ENCODE data around the gene ELMOD3. TPM values are rescaled to one million over a fixed set of nuclear protein-coding genes. Genes with fewer than 3 reads are reported as not detected.
"Not testable (repeated sequence)": the region's sequence is repeated elsewhere in the genome, so short reads cannot be mapped to it uniquely, and the experiment has no call there.

ELMOD3 gene
- total RNA-seq, 2 donors from 2014 or later, result 31.6 to 32.1 TPM

GRCh38 chr2:85329181-85329651 lies 25.4 kb upstream of the ELMOD3 start:
- Histone ChIP-seq H3K27ac (no peak overlapping the region), H3K36me3 (no peaks in the 10 kb centered on the region), H3K9me3 (no peaks in the 10 kb centered on the region), H3K27me3 (replicated peaks; ENCODE audit: insufficient read depth) (no peaks in the 10 kb centered on the region), H3K4me3 (no peak overlapping the region), H3K4me1 (replicated peaks) (peaks cover 5% of the 10 kb centered on the region)
- intact Hi-C loops (cut with DNase I), result no loop called here
- no peak for DNase-seq (ENCODE audit: low spot score)
- TF ChIP-seq CTCF (IDR thresholded peaks at IDR 0.05) (no peak), POLR2AphosphoS5 (IDR thresholded peaks at IDR 0.05) (no peak), POLR2A (IDR thresholded peaks at IDR 0.05) (no peak)

GRCh38 chr2:85329701-85330100 lies 24.9 kb upstream of the ELMOD3 start:
- H3K27ac ChIP-seq; H3K4me1 ChIP-seq (replicated peaks); intact Hi-C loops (cut with DNase I); H3K27me3 ChIP-seq (replicated peaks; ENCODE audit: insufficient read depth); H3K4me3 ChIP-seq; H3K36me3 ChIP-seq; H3K9me3 ChIP-seq; DNase-seq (ENCODE audit: low spot score): not testable (repeated sequence)
- 80% methylated on average over 3 of the region's 3 CpGs for WGBS

- no peaks in the 10 kb centered on the region for H3K4me1 ChIP-seq (replicated peaks)
- intact Hi-C loops (cut with DNase I), result no loop called here
- 87% methylated on average over 13 of the region's 13 CpGs for WGBS
Measured at GRCh38 chr2:85330839-85331636, 23.5 kb upstream of the ELMOD3 start.

GRCh38 chr2:85333877-85334276 lies 20.7 kb upstream of the ELMOD3 start:
- H3K36me3 ChIP-seq; H3K9me3 ChIP-seq; intact Hi-C loops (cut with DNase I); H3K27me3 ChIP-seq (replicated peaks; ENCODE audit: insufficient read depth); H3K4me3 ChIP-seq; H3K4me1 ChIP-seq (replicated peaks); DNase-seq (ENCODE audit: low spot score); H3K27ac ChIP-seq: not testable (repeated sequence)
- 93% methylated on average over 4 of the region's 4 CpGs for WGBS

More at GRCh38 chr2:85330839-85331636, 23.5 kb upstream of the ELMOD3 start:
- TF ChIP-seq POLR2AphosphoS5 (IDR thresholded peaks at IDR 0.05) (no peak), POLR2A (IDR thresholded peaks at IDR 0.05) (no peak), CTCF (IDR thresholded peaks at IDR 0.05) (no peak)
- Histone ChIP-seq H3K27ac (no peak overlapping the region), H3K27me3 (replicated peaks; ENCODE audit: insufficient read depth) (no peaks in the 10 kb centered on the region), H3K9me3 (no peaks in the 10 kb centered on the region), H3K4me3 (no peak overlapping the region), H3K36me3 (no peaks in the 10 kb centered on the region)
- DNase-seq (ENCODE audit: low spot score), result no peak

- 72% methylated on average over 2 of the region's 2 CpGs for WGBS
- no peaks in the 10 kb centered on the region for H3K4me1 ChIP-seq (replicated peaks)
- no peak for DNase-seq (ENCODE audit: low spot score)
- H3K9me3 ChIP-seq, result no peaks in the 10 kb centered on the region
- no peaks in the 10 kb centered on the region for H3K27me3 ChIP-seq (replicated peaks; ENCODE audit: insufficient read depth)
- H3K36me3 ChIP-seq, result no peaks in the 10 kb centered on the region
- intact Hi-C loops (cut with DNase I), result no loop called here
- no peak for TF ChIP-seq POLR2AphosphoS5 (IDR thresholded peaks at IDR 0.05)
- no peak for TF ChIP-seq POLR2A (IDR thresholded peaks at IDR 0.05)
- TF ChIP-seq CTCF (IDR thresholded peaks at IDR 0.05), result no peak
- H3K4me3 ChIP-seq, result no peak overlapping the region
- H3K27ac ChIP-seq, result no peak overlapping the region
Measured at GRCh38 chr2:85334928-85335327, 19.6 kb upstream of the ELMOD3 start.
